Omental fat pad (tissue), 4 donors: ENCODE results near the gene VAC14. TPM values are rescaled to one million over a fixed set of nuclear protein-coding genes. Genes with fewer than 3 reads are reported as not detected.

Source experiments
- ATAC-seq: fragments of 150-250 bp; one replicate; pipeline ENCODE4 v1.9.1; 2016; ENCODE audit warnings: mild to moderate bottlenecking, moderate library complexity; ENCODE audit not compliant: low FRiP score
- DNase-seq: peaks from one replicate; pipeline ENCODE4 v3.0.0-alpha.2; 2019; ENCODE audit warnings: low spot score
- CTCF ChIP-seq, 3 donors: fragments of 450-650 bp; IDR thresholded peaks; one replicate each; pipeline ENCODE4 v1.5.1; 2016 to 2017; ENCODE audit warnings: antibody characterized with exemption in 3 of 3, mild to moderate bottlenecking in 3 of 3, moderate library complexity in 2 of 3
- total RNA-seq, 4 donors: library from RNA; depleted of rRNA; stranded (reverse); fragments of >200 nt; gene quantifications; one replicate each; pipeline ENCODE4 v1.1.0, GENCODE V29; 2016

The VAC14 gene
- total RNA-seq, 4 donors from 2014 or later, result 24.0 to 44.1 (median 35.0) TPM

- TF ChIP-seq CTCF (IDR thresholded peaks at IDR 0.05), result no peak
- DNase-seq, result no peak
- ATAC-seq, result no peak
Measured at GRCh38 chr16:70737377-70738082, 63.4 kb downstream of the VAC14 start.

- DNase-seq (no peak), ATAC-seq (no peak)
- TF ChIP-seq CTCF (IDR thresholded peaks at IDR 0.05), result no peak
Measured at GRCh38 chr16:70736465-70737376, 64.2 kb downstream of the VAC14 start.

- ATAC-seq (no peak), DNase-seq (no peak)
- TF ChIP-seq CTCF (IDR thresholded peaks at IDR 0.05), result no peak
Measured at GRCh38 chr16:70735141-70735979, 65.6 kb downstream of the VAC14 start.

- TF ChIP-seq CTCF (IDR thresholded peaks at IDR 0.05), result no peak
- ATAC-seq, result no peak
- DNase-seq, result no peak
Measured at GRCh38 chr16:70734522-70735095, 66.3 kb downstream of the VAC14 start.

GRCh38 chr16:70730944-70731343 lies 70.0 kb downstream of the VAC14 start:
- ATAC-seq (no peak), DNase-seq (no peak)
- no peak for TF ChIP-seq CTCF (IDR thresholded peaks at IDR 0.05)

- no peak for DNase-seq
- no peak for ATAC-seq
- no peak for TF ChIP-seq CTCF (IDR thresholded peaks at IDR 0.05)
Measured at GRCh38 chr16:70730031-70730430, 70.9 kb downstream of the VAC14 start.
